Gastrocnemius medialis (tissue), 4 donors: Measurements from ENCODE around the gene CEP126. TPM values are rescaled to one million over a fixed set of nuclear protein-coding genes. Genes with fewer than 3 reads are reported as not detected.

Source experiments
- ATAC-seq, 2 donors: fragments of 150-250 bp; one replicate each; pipeline ENCODE4 v1.9.1; 2016
- DNase-seq, 2 donors: peaks; one replicate each; pipeline ENCODE4 v3.0.0-alpha.2; 2019
- H3K27ac ChIP-seq, 4 donors: fragments of 200-600 bp; sonication (generic); 1 replicate in 1 of 4; 2 replicates in 3 of 4; pipeline ENCODE4 v1.5.1; 2016 to 2018; ENCODE audit warnings: mild to moderate bottlenecking in 2 of 4, moderate library complexity in 1 of 4
- H3K27me3 ChIP-seq, 3 donors: fragments of 200-600 bp; sonication (generic) in 2 of 3; 1 replicate in 1 of 3; 2 replicates in 2 of 3; pipeline versions ENCODE4 v1.5.1 to v1.6.0; 2016 to 2019; ENCODE audit warnings: mild to moderate bottlenecking in 1 of 3, moderate library complexity in 1 of 3
- H3K36me3 ChIP-seq, 2 donors: fragments of 200-600 bp; sonication (generic) in 1 of 2; one replicate each; pipeline ENCODE4 v1.5.1; 2017 to 2018
- H3K4me1 ChIP-seq, 2 donors: fragments of 200-600 bp; sonication (generic) in 1 of 2; one replicate each; pipeline ENCODE4 v1.5.1; 2016 to 2017; ENCODE audit warnings: mild to moderate bottlenecking in 2 of 2
- H3K4me3 ChIP-seq, 4 donors: fragments of 200-600 bp; sonication (generic) in 3 of 4; 1 replicate in 1 of 4; 2 replicates in 3 of 4; pipeline ENCODE4 v1.5.1; 2016 to 2019; ENCODE audit warnings: mild to moderate bottlenecking in 2 of 4
- H3K9me3 ChIP-seq, 3 donors: fragments of 200-600 bp; sonication (generic) in 2 of 3; 1 replicate in 1 of 3; 2 replicates in 2 of 3; pipeline ENCODE4 v1.5.1; 2016 to 2019
- CTCF ChIP-seq, 5 experiments: fragments of 450-650 bp in 3 of 5; fragments of 200-600 bp in 2 of 5; sonication (generic) in 2 of 5; IDR thresholded peaks in 4 of 5; conservative IDR thresholded peaks in 1 of 5; 1 replicate in 4 of 5; 2 replicates in 1 of 5; pipeline ENCODE4 v1.5.1; 2016 to 2019; ENCODE audit warnings: antibody characterized with exemption in 5 of 5, mild to moderate bottlenecking in 3 of 5, moderate library complexity in 3 of 5
- POLR2A ChIP-seq, 2 donors: fragments of 450-650 bp; IDR thresholded peaks; one replicate each; pipeline ENCODE4 v1.6.1; 2017; ENCODE audit warnings: antibody characterized with exemption in 2 of 2, mild to moderate bottlenecking in 2 of 2, moderate library complexity in 2 of 2
- in situ Hi-C, 4 donors: fragments of 200-750 bp; cut with MboI; loops; one replicate each; pipeline versions ENCODE4 v1.15.0 to v1.8.0; 2017; ENCODE audit warnings: low sequenced_read_pairs in 4 of 4
- intact Hi-C: fragments of 100-400 bp; cut with DNase I; formaldehyde crosslinking; loops from one replicate; pipeline ENCODE4 v1.15.1; 2023; ENCODE audit warnings: low total_unique reads
- total RNA-seq, 4 donors: library from RNA; depleted of rRNA; stranded (reverse); fragments of >200 nt; gene quantifications; one replicate each; pipeline versions ENCODE4 v1.1.0 to v1.2.3, GENCODE V29; 2016

The CEP126 gene
- total RNA-seq, 4 donors from 2014 or later: 0.42 to 0.63 (median 0.55) TPM

DNA sequence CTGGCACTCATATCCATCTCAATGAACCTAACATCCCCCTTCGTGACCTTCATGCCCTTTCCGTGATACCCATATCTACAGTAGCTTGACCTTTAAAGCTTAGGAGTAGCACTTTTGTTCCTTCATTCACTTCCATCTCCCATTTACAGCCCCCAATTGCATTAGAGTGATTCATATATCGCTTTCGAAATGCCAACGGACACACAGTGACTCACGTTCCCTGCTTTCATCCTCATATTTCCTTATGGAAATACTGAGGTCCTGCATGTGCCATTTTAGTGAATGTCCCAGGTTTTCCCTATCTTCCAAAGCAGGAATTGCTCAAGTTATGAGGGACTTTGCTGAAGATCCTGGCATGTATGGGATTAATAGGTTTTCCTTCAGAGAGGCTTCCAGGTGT lies 44.3 kb upstream of the CEP126 start:
- DNase-seq (no peak), ATAC-seq (no peak)
- no peak overlapping the region for H3K4me3 ChIP-seq
- no peak overlapping the region for H3K27ac ChIP-seq
- intact Hi-C loops (no loop called here), in situ Hi-C loops (loop anchor here in 2 of 4 donors (25.0 kb wide), 2 partner anchors 142 to 392 kb away; no protein-coding TSS in a partner anchor)
- no peaks in the 10 kb centered on the region for H3K27me3 ChIP-seq
- H3K9me3 ChIP-seq: no peaks in the 10 kb centered on the region
- H3K36me3 ChIP-seq: no peaks in the 10 kb centered on the region
- H3K4me1 ChIP-seq: no peaks in the 10 kb centered on the region
- no peak for TF ChIP-seq POLR2A (IDR thresholded peaks at IDR 0.05)
- TF ChIP-seq CTCF (IDR thresholded peaks at IDR 0.05 in 4 of 5, conservative IDR thresholded peaks at IDR 0.05 in 1 of 5): no peak

DNA sequence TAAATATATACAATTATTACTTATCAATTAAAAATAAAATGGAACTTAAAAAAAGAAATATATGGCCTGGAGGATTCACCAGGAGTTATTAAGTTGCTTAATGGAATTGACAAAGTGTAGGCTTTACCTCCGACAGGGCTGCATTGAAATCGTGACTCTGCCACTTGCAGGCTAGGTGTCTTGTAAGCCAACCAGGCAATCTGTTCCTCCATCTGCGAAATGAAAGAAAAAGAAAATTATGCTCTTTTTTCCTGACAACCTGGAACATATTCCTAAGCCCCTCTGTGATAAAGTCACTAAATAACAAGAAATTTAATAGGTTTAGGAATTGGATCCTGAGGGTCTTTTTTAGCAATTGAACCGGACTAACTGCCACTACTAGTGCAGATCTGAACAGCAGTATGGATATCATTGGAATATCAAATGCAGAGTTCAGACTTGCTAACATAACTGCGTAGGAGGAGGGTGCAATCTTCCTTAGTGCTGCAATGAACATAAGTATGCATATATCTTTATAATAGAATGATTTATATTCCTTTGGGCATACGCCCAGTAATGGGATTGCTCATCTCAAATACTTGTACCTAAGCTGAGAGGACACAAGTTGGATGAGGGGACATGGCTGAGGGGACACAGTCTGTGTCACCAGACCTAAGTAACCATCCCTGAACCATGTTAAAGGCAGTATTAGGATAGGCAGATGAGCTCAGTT lies 42.5 kb upstream of the CEP126 start:
- Histone ChIP-seq H3K27me3 (no peaks in the 10 kb centered on the region), H3K4me3 (no peak overlapping the region), H3K36me3 (no peaks in the 10 kb centered on the region), H3K9me3 (no peaks in the 10 kb centered on the region), H3K4me1 (no peaks in the 10 kb centered on the region), H3K27ac (no peak overlapping the region)
- intact Hi-C loops: no loop called here
- DNase-seq (no peak), ATAC-seq (no peak)
- in situ Hi-C loops: loop anchor here in 2 of 4 donors (25.0 kb wide), 2 partner anchors 140 to 390 kb away; no protein-coding TSS in a partner anchor
- TF ChIP-seq POLR2A (IDR thresholded peaks at IDR 0.05) (no peak), CTCF (IDR thresholded peaks at IDR 0.05 in 4 of 5, conservative IDR thresholded peaks at IDR 0.05 in 1 of 5) (no peak)

DNA sequence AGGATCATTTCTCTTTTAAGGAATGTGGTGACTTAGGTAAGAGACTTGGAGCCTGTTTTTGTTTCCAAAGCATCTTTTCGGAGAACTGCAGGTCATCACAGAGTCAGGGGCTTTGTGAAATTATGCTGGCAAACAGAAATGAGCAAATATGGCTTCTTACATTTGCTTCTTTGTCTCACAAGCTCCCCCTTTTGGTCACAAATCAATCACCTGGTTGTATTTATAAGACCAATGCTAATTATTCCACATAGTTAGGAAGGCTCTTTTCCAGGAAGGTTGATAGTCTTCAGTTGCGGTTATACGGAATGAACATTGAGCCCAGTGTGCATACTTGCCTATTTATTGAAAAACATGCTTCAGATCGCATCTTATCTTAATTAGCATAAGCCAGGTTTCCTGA lies 34.6 kb upstream of the CEP126 start:
- no peaks in the 10 kb centered on the region for H3K9me3 ChIP-seq
- no peaks in the 10 kb centered on the region for H3K4me1 ChIP-seq
- no peak overlapping the region for H3K27ac ChIP-seq
- H3K4me3 ChIP-seq: no peak overlapping the region
- H3K36me3 ChIP-seq: no peaks in the 10 kb centered on the region
- no peak for DNase-seq
- ATAC-seq: no peak
- in situ Hi-C loops: no loop called here
- intact Hi-C loops: no loop called here
- no peaks in the 10 kb centered on the region for H3K27me3 ChIP-seq
- no peak for TF ChIP-seq POLR2A (IDR thresholded peaks at IDR 0.05)
- TF ChIP-seq CTCF (IDR thresholded peaks at IDR 0.05 in 4 of 5, conservative IDR thresholded peaks at IDR 0.05 in 1 of 5): no peak

DNA sequence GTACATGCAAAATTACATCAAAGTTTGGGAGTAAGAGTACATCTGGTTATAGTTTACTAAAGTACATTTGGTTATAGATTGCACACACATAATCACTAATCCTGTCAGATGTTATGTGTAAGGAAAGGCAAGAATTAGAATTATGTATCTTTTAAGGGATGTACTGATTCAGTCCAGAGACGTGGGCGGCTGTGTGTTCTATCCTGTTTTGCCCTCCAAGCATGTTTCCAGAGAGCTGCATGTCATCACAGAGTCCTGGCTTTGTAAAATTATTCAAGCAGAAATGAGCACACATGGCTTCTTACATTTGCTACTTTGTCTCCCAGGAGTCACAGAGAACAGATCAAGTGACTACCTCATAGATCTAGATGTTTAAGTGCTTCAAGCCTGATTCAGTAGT lies 33.2 kb upstream of the CEP126 start:
- no peaks in the 10 kb centered on the region for H3K36me3 ChIP-seq
- intact Hi-C loops (no loop called here), in situ Hi-C loops (no loop called here)
- DNase-seq (no peak), ATAC-seq (no peak)
- no peaks in the 10 kb centered on the region for H3K4me1 ChIP-seq
- H3K4me3 ChIP-seq: no peak overlapping the region
- TF ChIP-seq POLR2A (IDR thresholded peaks at IDR 0.05) (no peak), CTCF (IDR thresholded peaks at IDR 0.05 in 4 of 5, conservative IDR thresholded peaks at IDR 0.05 in 1 of 5) (no peak)
- H3K9me3 ChIP-seq: no peaks in the 10 kb centered on the region
- H3K27ac ChIP-seq: no peak overlapping the region
- no peaks in the 10 kb centered on the region for H3K27me3 ChIP-seq

- Histone ChIP-seq H3K27ac (no peak overlapping the region), H3K9me3 (no peaks in the 10 kb centered on the region), H3K36me3 (no peaks in the 10 kb centered on the region), H3K27me3 (no peaks in the 10 kb centered on the region), H3K4me3 (no peak overlapping the region), H3K4me1 (no peaks in the 10 kb centered on the region)
- TF ChIP-seq POLR2A (IDR thresholded peaks at IDR 0.05) (no peak), CTCF (IDR thresholded peaks at IDR 0.05 in 4 of 5, conservative IDR thresholded peaks at IDR 0.05 in 1 of 5) (no peak)
- intact Hi-C loops: no loop called here
- no peak for ATAC-seq
- DNase-seq: no peak
- in situ Hi-C loops: no loop called here
Observed at GRCh38 chr11:101885631-101886030, 29.2 kb upstream of the CEP126 start.
